Sciatic nerve (tissue), 2 donors: ENCODE data around the gene KIFAP3. TPM values are rescaled to one million over a fixed set of nuclear protein-coding genes. Genes with fewer than 3 reads are reported as not detected.
"Not testable (repeated sequence)": the region's sequence is repeated elsewhere in the genome, so short reads cannot be mapped to it uniquely, and the experiment has no call there.

Source experiments
- ATAC-seq: fragments of 200-7000 bp; cut with Tn5 transposase; one replicate; pipeline ENCODE4 v1.9.1; 2020; ENCODE audit warnings: mild to moderate bottlenecking, moderate library complexity
- DNase-seq: peaks from one replicate; pipeline ENCODE4 v3.0.0-alpha.2; 2020; ENCODE audit warnings: low spot score
- intact Hi-C: fragments of 100-400 bp; cut with DNase I; formaldehyde crosslinking; loops from one replicate; pipeline ENCODE4 v1.14.2; 2022
- total RNA-seq: library from RNA; stranded (reverse); fragmentation: NEBNext Ultra II Directional; extraction: Animal tissue kit (Norgen Biotek cat#: 25700); gene quantifications from one replicate; pipeline ENCODE4 v1.2.1, GENCODE V29; 2021
- donor health status: DM: no; HTN: no; CAD: no.
- donor health status: DM: no; HTN: no; CAD: no.

Gene KIFAP3
- 49.9 TPM for total RNA-seq

DNA sequence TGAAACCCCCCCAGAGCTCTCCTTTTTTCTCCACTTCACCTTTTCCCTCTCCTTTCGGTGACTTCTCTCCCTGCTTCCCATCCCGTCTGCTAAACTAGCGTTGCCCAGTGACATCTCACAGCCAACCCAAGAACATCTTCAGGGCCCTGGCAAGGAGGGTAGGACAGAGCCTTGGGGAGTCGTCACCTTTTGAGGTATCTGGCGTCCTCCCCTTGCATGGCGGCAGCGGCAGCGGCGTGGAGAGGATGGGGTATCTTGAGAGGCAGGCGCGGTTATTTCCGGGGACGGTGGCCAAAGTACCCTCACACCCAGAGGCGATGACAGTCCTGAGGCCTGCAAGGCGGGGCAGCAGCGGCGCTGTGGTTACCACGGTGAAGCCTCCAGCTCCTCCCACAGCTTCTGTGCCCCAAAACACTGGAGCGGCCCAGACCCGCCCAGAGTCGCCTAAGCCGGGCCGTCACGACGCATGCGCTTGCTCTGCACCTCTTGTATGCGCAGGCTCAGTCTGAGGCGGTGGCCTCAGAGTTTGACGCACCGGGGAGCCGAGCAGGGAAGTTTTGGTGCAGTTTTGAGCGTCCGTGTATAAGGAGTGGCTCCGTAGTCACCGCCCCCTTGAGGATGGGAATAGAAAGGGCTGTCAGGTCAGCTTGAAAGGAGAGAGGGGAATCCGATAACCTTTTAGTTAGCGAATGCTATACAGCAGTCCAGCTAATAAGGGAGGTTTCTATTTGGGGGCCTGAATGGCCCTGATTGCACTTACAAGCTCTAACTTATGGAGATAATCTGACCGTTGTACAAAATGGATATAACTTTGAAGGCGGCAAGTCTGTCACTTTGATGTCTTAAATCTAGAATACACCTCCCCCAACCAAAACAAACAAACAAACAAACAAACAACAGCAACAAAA is at the start of gene KIFAP3:
TSS of gene KIFAP3 (minus strand) at position 446 of the 908 bp plus-strand sequence. CDS start at position 218, 228 bp downstream.
- intact Hi-C loops = no loop called here
- peak; percentile 100 for ATAC-seq

DNA sequence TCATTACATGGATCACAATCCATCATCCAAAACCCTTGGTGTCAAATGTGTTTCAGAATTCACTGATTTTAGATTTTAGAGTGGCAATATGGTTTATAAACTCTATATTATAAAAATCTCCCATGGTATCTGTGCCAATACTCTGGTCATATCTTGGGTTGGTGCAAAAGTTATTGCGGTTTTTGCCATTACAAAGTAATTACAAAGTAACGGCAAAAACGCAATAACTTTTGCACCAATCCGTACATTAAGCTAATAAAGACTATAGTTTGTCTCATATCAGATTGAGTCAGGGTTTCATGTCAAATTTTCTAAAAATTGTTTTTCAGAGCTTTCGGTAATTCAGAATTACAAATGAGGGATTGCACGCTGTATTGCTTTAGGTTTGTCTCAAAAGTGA is 47.9 kb upstream of the KIFAP3 start:
- ATAC-seq (no peak), DNase-seq (no peak)
- intact Hi-C loops = no loop called here

More for the DNA sequence above, at the start of gene KIFAP3:
- peak; percentile 97 for DNase-seq

DNA sequence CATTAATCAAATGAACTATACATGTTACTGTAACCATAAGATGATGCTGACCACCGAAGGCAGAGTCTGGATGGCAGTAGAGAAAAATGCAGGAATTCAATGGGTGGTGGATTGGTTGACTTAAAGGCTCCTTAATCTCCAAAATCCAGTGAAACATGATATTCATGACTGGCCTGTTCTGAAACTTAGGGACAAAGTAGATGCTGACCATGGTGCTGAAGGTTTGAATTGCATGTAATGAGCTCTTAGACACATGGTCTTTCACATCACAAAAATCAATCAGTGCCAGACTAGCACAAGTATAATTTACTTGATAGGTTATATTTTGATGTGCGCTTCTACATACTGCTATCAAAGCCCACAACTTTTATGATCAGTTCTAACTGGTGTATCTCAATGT is 40.4 kb upstream of the KIFAP3 start:
- intact Hi-C loops = no loop called here
- no peak for ATAC-seq
- no peak for DNase-seq

DNA sequence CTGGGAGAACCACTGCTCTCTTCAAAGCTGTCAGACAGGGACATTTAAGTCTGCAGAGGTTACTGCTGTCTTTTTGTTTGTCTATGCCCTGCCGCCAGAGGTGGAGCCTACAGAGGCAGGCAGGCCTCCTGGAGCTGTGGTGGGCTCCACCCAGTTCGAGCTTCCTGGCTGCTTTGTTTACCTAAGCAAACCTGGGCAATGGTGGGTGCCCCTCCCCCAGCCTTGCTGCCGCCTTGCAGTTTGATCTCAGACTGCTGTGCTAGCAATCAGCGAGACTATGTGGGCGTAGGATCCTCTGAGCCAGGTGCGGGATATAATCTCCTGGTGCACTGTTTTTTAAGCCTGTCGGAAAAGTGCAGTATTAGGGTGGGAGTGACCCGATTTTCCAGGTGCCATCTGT is 38.6 kb upstream of the KIFAP3 start:
- intact Hi-C loops, DNase-seq, ATAC-seq: not testable (repeated sequence)

DNA sequence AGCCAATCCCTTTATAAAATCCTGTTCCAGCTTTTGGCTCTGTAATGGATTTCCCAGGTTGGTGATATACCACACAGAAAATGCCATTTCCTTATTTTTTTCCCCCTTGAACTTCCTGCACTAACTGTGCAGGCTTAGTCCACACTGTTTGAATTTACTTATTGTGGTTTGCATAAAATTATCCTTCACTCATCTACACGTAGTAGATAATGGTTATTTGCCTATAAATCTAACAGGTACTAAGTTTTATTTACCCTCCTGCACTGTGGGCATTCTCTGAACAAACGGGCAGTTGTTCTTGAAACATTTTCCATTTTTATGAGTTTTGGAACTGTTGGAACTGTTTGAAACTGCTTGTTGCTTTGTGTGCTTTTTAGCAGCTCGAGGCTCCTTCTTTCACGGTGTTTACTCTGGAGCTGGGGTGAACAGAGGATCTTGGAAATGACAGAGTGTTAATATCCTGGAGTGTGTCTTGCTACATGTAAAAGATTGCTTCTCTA is 23.0 kb upstream of the KIFAP3 start:
- intact Hi-C loops = no loop called here
- DNase-seq = no peak
- no peak for ATAC-seq

DNA sequence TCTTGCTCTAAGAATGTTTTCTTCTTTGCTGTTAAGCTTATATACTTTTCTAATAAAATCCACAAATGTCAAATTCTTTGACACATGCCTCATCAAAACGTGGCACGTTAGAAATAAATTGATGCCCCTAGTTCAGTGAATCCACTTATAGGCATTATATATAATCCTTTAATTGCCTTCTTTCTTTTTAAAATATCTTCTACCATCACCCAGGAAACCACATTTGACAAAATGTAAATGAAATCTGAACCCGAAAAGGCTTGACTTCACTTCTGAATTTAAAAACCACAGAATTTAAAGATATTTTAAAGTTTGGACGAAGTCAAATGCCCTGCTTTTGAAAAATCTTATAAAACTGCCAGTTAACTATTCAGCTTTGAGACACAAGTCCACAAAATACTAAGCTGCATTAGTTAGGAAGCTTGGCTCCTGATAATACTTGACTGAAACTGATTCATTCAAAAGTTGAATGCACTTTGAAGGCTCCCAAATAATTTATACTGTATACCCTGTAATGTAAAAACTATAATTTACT is 22.4 kb upstream of the KIFAP3 start:
- ATAC-seq = no peak
- intact Hi-C loops = no loop called here
- DNase-seq = no peak

DNA sequence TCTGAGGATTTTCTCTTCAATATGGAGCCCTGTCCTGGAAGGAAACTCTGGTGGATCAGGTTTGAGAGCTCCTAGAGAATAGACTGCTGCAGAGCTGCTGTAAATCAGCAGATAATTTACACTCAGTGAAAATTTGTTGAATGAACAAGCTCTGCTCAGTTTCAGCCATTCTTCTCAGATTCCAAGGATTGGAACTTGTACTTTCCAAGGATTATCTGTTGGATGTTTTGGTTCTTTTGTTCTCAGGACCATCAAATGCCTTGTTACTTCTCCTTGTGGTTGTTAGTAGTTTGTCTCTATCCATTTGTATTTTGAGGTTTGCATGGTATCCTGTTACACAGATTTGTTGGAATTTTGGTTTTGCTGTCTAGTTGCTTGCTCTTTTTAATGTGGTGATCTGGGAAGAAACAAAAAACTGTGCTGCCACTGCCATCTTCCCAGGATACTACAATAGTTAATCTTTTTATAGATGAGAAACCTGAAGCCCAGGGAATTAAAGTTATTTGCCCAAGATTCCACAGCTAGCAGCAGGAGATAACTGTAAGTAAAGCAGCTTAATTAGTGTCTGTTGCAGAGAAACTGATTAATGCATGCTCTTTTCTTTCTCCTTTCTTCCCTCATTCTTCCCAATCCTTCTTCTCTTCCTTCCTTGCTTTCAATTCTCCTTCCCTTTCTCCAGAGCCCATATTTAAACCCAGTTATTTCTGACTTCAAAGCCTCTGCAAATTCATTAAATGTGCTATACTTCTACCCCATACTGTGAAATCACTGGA is 21.7 kb upstream of the KIFAP3 start:
- DNase-seq = no peak
- intact Hi-C loops = no loop called here
- ATAC-seq = no peak

DNA sequence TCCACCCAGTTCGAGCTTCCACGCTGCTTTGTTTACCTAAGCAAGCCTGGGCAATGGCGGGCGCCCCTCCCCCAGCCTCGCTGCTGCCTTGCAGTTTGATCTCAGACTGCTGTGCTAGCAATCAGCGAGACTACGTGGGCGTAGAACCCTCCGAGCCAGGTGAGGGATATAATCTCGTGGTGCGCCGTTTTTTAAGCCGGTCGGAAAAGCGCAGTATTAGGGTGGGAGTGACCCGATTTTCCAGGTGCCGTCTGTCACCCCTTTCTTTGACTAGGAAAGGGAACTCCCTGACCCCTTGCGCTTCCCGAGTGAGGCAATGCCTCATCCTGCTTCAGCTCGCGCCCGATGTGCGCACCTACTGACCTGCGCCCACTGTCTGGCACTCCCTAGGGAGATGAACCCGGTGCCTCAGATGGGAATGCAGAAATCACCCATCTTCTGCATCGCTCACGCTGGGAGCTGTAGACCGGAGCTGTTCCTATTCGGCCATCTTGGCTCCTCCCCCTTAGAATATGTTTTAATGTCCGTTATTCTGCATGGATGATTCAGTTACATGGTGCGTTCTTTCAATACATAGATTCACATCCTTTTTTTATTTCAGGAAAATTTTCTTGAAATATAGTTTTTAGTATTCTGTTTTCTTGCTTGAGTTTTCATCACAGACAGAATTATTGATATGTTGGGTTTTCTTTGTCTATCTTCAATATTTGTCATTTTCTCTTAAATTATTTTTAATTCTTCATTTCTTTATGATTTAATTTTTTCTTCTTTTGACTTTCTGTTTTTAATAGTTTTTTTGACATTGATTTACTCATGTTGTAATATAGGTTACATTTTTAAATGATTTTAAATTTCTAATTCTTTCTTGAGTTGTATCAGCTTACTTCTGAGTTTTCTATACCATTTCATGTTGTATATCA is 20.5 kb upstream of the KIFAP3 start:
- ATAC-seq, intact Hi-C loops, DNase-seq: not testable (repeated sequence)

DNA sequence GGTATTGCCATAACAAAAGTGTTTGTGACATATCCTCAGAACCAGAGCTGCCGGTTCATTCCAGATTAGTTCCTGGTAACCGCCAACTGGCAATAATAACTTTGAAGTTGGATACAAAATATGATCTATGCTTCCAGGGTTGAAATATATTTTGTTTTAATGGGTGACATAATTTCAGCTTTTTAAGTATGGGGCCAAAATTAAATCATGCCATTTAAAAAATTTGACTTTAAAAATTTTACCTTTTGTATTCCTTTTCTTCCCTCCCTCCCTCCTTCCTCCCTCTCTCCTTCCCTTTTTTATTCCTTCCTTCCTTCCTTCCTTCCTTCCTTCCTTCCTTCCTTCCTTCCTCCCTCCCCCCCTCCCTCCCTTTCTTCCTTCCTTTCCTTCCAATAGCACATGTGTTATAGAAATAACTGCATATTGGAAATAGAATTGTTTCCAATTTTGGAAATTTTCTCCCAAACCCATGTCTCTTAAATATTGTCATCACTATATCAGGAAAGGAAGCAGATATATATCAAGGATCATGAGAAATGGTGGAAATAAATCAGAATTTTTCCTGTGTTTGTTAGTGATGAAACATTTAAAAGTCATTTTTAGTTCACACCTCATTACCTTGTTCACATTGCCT is 12.0 kb upstream of the KIFAP3 start:
- DNase-seq (no peak), ATAC-seq (no peak)
- intact Hi-C loops = no loop called here

DNA sequence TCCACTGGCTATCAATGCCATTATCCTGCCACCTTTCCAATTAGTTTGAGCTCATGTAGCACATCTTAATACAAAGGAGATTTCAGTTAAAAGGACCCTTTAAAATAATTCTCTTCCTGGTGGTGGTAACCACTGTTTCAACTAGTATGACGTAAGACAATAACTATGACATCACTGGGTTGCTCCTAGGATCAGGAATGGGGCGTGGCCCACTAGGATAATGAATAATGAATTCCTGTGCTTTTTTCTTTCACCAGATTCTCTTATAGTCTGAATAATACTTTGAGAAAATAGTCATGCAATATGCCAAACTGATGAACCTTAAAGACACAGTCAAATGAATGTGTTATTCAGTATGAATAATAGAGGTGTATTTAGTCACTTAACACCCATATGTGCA is 10.6 kb upstream of the KIFAP3 start:
- intact Hi-C loops = no loop called here
- DNase-seq (no peak), ATAC-seq (no peak)

DNA sequence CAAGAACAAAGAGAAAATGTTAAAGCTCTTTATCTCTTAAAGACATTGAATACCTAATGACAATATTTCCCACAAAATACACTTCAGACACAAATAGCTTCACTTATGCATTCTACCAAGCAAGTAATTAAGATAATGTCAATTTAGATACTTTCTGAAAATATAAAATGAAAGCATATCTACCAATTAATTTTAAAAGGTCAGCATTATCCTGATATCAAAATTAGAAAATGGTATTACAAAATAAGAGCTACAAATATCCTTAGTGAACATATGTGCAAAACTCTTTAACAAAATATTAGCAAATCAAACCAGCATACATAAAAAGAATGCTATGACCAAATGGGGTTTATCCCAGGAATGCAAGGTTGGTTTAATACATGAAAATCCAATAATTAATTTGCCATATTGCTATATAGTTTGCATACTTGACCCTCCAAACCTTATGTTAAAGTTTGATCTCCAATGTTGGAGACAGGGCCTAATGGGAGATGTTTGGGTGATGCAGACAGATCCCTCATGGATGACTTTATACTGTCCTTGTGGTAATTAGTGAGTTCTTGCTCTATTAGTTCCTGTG is 4.2 kb upstream of the KIFAP3 start:
- intact Hi-C loops = no loop called here
- no peak for DNase-seq
- ATAC-seq = no peak

DNA sequence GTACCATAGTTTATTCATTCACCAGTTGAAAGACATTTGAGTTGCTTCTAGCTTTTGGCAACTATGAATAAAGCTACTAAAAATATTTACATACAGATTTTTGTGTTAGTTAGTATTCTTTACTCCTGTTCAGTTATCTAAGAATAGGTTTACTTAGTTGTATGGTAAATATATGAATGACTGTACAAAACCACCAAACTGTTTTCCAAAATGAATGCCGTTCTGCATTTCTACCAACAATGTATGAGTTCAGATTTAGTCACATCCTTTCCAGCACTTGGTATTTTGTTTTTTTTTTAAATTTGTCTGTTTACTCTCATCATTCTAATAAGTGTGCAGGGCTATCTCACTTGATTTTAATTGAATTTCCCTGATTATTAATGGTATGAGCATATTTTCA is 3.4 kb upstream of the KIFAP3 start:
- intact Hi-C loops = no loop called here
- no peak for DNase-seq
- ATAC-seq = no peak

DNA sequence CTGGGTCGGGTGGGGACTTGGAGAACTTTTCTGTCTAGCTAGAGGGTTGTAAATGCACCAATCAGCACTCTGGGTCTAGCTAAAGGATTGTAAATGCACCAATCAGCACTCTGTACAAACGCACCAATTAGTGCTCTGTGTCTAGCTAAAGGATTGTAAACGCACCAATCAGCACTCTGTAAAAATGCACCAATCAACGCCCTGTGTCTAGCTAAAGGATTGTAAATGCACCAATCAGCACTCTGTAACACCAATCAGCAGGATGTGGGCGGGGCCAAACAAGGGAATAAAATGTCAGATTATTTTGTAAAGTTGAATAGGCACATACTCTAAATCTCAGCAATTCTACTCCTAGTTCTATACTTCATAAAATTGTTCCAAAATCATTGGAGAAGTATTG is 2.5 kb upstream of the KIFAP3 start:
- intact Hi-C loops, DNase-seq, ATAC-seq: not testable (repeated sequence)

DNA sequence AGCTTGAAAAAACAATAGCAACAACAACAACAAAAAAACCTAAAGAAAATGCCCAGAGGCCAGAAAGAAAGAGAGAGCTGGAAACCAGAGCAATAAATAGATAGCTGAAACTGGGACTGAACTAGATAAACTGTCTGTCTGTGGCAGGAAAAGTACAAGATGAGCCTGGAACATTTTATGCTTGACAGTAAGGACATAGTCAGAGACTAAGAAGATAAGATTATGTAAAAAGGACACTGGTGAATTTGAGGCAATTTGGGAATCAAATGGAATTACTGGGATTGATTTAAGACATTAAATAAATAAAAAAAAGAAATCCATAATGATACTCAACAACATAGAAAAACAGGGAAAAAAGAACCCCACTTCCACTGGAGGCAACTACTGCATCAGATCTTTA is 1.7 kb upstream of the KIFAP3 start:
- DNase-seq (no peak), ATAC-seq (no peak)
- intact Hi-C loops = no loop called here

DNA sequence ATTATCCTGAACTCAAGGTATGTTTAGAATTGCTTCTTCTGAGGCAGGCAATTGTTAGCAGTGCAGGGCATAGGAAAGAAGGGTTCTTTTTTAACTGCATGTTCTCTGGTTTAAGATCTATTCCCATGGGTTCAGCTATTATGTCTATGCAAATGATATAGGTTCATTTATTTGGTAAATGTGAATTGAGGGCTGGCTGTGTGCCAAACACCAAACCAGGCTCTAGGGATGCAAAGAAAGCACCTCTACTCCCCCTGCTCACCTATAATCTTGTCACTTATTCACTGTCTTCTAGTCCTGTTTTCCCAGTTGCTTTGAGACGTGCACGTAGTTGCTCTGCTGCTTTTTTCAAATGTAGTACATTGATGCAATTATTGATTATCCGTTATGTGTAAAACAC is 691 bp upstream of the KIFAP3 start:
- DNase-seq (no peak), ATAC-seq (no peak)
- intact Hi-C loops = no loop called here

DNA sequence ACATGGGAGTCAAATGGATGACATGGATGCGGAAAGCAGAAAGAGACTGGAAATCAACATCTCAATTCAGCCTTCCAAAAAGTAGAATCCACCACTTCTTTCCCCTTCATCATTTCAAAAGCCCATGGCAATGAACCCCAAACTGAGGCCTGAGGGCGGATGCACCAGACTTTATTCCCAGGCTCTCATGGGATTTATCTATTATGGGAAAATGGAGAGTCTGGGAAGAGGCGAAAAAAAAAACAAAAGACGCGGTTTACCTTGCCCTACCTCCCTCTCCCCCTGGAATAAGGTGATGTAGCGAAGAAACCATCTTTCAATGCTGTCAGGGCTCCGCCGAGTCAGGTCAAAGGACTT is 624 bp downstream of the KIFAP3 start:
- DNase-seq (no peak), ATAC-seq (peak; percentile 7)
- intact Hi-C loops = no loop called here

DNA sequence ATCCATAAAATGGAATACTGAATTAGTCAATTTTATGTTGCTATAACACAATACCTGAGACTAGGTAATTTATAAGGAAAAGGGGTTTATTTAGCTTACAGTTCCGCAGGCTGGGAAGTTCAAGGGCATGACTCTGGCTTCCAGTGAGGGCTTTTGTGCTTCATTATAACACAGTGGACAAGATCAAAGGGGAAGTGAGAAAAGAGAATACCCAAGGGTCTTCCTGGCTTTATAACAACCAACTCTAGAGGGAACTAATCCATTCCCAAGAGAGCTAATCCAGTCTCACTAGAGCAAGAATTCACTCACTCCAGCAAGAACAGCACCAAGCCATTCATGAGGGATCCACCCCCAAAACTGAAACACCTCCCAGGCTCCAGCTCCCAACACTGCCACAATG is 3.1 kb downstream of the KIFAP3 start:
- intact Hi-C loops = no loop called here
- DNase-seq (no peak), ATAC-seq (no peak)

DNA sequence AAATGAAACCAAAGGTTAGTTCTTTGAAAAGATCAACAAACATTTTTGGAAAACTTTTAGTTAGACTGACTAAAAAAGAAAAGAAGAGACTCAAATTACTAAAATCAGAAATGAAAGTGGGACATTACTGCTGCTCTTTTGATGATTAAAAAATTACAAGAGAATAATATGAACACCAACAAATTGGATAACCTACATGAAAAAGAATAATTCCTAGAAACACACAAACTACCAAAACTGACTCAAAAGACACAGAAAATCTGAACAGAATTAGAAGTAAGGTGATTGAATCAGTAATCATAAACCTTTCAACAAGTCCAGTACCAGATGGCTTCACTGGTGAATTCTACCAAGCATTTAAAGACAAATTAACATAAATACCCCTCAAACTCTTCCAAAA is 5.6 kb downstream of the KIFAP3 start:
- ATAC-seq = no peak
- no peak for DNase-seq
- intact Hi-C loops = no loop called here
